Urinary bladder (tissue), 4 donors: ENCODE results near the gene UBTD2. TPM values are rescaled to one million over a fixed set of nuclear protein-coding genes. Genes with fewer than 3 reads are reported as not detected.
A peak's percentile ranks its signal among the peaks of the same experiment; 100 is the strongest.
"Not testable (repeated sequence)": the region's sequence is repeated elsewhere in the genome, so short reads cannot be mapped to it uniquely, and the experiment has no call there.

Experiments used
- DNase-seq: peaks from one replicate; pipeline ENCODE4 v3.0.0-alpha.2; 2015; ENCODE audit errors: extremely low spot score
- H3K27ac ChIP-seq: one replicate; pipeline ENCODE4 v1.5.1; 2013; ENCODE audit warnings: low read depth, mild to moderate bottlenecking, moderate library complexity
- H3K36me3 ChIP-seq: one replicate; pipeline ENCODE4 v1.6.1; 2013; ENCODE audit warnings: mild to moderate bottlenecking, moderate library complexity; ENCODE audit not compliant: insufficient read depth
- H3K4me1 ChIP-seq: one replicate; pipeline ENCODE4 v1.6.1; 2013; ENCODE audit warnings: mild to moderate bottlenecking, moderate library complexity; ENCODE audit not compliant: insufficient read depth
- H3K4me3 ChIP-seq: one replicate; pipeline ENCODE4 v1.5.1; 2013; ENCODE audit warnings: low read depth, low read length
- WGBS: extraction: QIAGEN DNeasy Blood & Tissue Kit; methylation state at CpG from one replicate; pipeline ENCODE4 v1.1.7; 2013; 5-methylcytosine and 5-hydroxymethylcytosine counted together
- polyA plus RNA-seq: library from polyadenylated mRNA; stranded (reverse); fragments of 200-250 nt; gene quantifications from one replicate; pipeline ENCODE4 v1.2.3, GENCODE V29; 2013
- total RNA-seq: library from RNA; depleted of rRNA; stranded (reverse); fragments of >200 nt; gene quantifications from one replicate; pipeline ENCODE4 v1.2.3, GENCODE V29; 2014
- donor health status: healthy with polysubstance abuse.
- donor health status: healthy.

Gene UBTD2, protein sequence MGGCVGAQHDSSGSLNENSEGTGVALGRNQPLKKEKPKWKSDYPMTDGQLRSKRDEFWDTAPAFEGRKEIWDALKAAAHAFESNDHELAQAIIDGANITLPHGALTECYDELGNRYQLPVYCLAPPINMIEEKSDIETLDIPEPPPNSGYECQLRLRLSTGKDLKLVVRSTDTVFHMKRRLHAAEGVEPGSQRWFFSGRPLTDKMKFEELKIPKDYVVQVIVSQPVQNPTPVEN
- total RNA-seq (91.8 TPM), polyA plus RNA-seq (15.5 TPM)

- under 1% methylated on average over 87 of the region's 87 CpGs for WGBS
- H3K4me3 ChIP-seq: peak within 1 kb of the TSS; percentile 93
Measured at GRCh38 chr5:172283020-172283861, at the start of gene UBTD2. TSS of gene UBTD2 (minus strand) at chr5:172283764. CDS start at chr5:172283665, 99 bp downstream.

GRCh38 chr5:172326901-172327300 is 43.3 kb upstream of the UBTD2 start:
- WGBS: 86% methylated on average over 13 of the region's 13 CpGs
- not testable (repeated sequence) for H3K27ac ChIP-seq, H3K36me3 ChIP-seq, H3K4me1 ChIP-seq, H3K4me3 ChIP-seq, DNase-seq

More at GRCh38 chr5:172283020-172283861, at the start of gene UBTD2:
- H3K27ac ChIP-seq: peak within 1 kb of the TSS; percentile 98
- no peak for DNase-seq
- H3K4me1 ChIP-seq: no peaks in the 10 kb centered on the region
- no peaks in the 10 kb centered on the region for H3K36me3 ChIP-seq

- Histone ChIP-seq H3K4me1 (no peaks in the 10 kb centered on the region), H3K4me3 (no peak overlapping the region), H3K27ac (no peak overlapping the region), H3K36me3 (no peaks in the 10 kb centered on the region)
- no peak for DNase-seq
- WGBS: 87% methylated on average over 9 of the region's 9 CpGs
Measured at GRCh38 chr5:172325452-172325851, 41.9 kb upstream of the UBTD2 start.

- Histone ChIP-seq H3K36me3 (no peaks in the 10 kb centered on the region), H3K27ac (no peak overlapping the region), H3K4me1 (no peaks in the 10 kb centered on the region), H3K4me3 (no peak overlapping the region)
- no peak for DNase-seq
- WGBS: 79% methylated on average over 9 of the region's 9 CpGs
Measured at GRCh38 chr5:172322028-172322965, 38.7 kb upstream of the UBTD2 start.

DNA sequence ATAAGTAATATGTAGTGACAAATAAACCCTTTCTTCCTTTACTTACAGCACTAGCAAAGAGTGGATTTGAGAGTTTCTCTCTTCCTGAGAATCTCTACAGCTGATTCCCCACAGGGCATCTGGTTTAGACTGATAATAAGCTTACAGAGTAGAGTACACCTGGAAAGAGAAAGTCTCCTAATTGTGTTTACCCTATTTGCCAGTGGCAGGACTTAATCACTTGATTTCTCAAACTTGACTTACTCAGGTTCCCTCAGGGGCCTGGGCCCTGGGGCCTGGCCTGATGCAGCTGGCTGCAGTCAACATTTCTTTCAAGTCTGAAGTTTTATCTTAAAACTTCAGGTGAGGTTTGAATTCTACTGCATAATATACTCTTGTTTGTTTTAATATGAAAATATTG is 38.0 kb upstream of the UBTD2 start:
- Histone ChIP-seq H3K4me3 (no peak overlapping the region), H3K4me1 (no peaks in the 10 kb centered on the region), H3K36me3 (no peaks in the 10 kb centered on the region), H3K27ac (no peak overlapping the region)
- DNase-seq: no peak

DNA sequence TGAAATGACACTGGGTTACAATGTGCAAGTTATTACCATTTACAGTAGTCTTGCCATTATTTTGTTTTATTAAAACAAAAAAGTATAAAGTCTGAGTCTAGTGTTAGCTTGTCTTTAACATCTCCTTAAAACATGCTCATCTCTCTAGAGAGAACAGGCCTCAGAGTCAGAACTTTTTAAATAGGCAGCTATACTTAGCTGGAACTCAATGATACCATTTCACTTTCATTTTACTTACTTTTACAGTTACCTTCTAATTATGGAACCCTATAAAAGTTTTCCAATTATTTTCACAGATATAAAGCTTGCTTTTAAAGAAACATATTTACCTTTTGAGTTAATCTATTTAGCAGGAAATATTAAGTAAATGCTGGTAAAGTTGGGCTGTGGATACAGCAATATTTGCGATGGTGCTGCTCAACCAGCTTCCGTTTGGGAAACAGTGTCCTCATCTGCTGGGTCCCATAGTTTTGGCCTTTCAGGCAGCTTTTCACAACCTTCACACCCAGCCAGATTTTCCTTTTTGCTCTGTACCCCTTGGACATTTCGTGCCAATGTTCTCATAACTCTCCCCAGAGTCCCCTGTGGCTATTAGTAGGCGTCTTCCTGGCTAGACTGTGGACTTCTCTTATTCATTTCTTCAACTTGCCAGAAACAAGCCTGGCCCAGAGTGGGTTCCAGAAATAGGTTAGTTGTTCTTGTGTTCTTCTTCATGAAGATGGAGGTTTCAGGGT is 36.3 kb upstream of the UBTD2 start:
- H3K4me3 ChIP-seq: no peak overlapping the region
- no peak for DNase-seq
- no peak overlapping the region for H3K27ac ChIP-seq
- no peaks in the 10 kb centered on the region for H3K36me3 ChIP-seq
- no peaks in the 10 kb centered on the region for H3K4me1 ChIP-seq
- WGBS: 87% methylated on average over 4 of the region's 4 CpGs

DNA sequence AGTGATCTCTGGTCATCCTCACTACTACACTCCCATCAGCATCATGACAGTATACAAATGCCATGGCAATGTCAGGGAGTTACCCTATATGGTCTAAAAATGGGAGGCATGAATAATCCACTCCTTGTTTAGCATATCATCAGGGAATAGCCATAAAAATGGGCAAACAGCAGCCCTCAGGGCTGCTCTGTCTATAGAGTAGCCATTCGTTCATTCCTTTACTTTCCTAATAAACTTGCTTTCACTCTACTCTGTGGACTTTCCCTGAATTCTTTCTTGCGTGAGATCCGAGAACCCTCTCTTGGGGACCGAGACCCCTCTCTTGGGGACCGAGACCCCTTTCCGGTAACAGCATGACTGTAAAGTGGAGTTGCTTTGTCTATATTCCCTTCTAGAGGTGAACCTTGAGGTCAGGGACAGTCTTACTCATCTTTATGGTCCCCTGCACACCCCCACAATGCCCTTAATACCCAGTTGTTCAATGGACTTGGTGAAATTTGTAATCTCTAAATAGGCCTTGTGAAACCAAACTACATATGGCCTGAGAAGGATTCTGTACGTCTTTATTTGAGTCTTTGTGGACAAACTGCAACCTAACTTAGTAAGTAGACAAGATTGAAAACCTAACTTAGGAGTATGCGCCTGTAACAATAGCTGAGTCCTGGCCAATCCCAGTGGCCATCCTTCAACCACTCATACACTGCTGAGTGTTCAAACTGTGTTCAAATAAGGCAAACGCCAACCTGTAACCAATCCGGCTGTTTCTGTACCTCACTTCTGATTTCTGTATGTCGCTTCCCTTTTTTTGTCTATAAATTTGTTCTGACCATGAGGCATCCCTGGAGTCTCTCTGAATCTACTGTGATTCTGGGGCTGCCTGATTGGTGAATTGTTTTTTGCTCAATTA is 32.3 kb upstream of the UBTD2 start:
- Histone ChIP-seq H3K36me3 (no peaks in the 10 kb centered on the region), H3K4me3 (no peak overlapping the region), H3K4me1 (no peaks in the 10 kb centered on the region), H3K27ac (no peak overlapping the region)
- WGBS: 95% methylated on average over 11 of the region's 11 CpGs
- DNase-seq: no peak

DNA sequence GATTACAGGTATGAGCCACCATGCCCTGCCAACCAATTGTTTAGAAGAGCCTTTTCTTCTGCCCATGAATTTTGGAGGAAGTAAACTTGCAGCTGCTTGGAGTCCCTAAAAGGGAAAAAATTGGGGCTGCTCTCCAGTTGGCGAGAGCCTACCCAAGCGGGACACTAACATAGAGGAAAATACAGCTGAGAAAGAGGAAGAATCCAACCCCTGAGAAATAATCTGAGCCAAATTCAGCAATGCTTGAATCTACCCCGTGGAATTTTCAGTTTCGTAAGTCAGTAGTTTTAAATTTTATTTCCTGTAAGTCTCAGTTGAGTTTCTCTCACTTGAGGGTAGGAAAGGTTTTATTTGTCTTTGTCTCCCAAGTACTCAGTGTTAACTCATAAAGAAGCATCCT is 30.4 kb upstream of the UBTD2 start:
- 84% methylated on average over 4 of the region's 4 CpGs for whole genome bisulfite sequencing
- no peak for DNase-seq
- Histone ChIP-seq H3K27ac (no peak overlapping the region), H3K4me3 (no peak overlapping the region), H3K4me1 (no peaks in the 10 kb centered on the region), H3K36me3 (no peaks in the 10 kb centered on the region)

DNA sequence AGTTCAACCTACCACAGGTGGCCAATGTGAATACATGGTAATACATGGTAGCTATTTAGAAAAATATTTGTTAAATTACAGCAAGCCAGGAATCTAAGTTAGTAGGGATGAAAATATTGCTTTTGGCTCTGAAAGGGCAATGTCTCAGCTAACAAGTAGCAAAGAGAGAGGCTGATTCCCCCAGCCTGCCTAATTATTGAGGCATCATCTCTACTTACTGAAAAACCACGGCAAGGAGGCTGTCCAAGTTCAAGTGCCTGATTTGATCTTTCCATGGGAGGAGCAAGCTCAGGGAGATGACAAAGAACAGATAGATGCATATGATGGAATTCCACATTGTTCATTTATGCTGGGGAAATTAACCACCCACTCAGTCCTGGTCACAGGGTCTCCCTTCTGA is 28.7 kb upstream of the UBTD2 start:
- Histone ChIP-seq H3K27ac (no peak overlapping the region), H3K4me1 (no peaks in the 10 kb centered on the region), H3K4me3 (no peak overlapping the region), H3K36me3 (no peaks in the 10 kb centered on the region)
- no peak for DNase-seq
- WGBS: 62% methylated on average over 1 of the region's 1 CpG

GRCh38 chr5:172311605-172312004 is 28.0 kb upstream of the UBTD2 start:
- H3K27ac ChIP-seq: no peak overlapping the region
- 84% methylated on average over 4 of the region's 4 CpGs for WGBS
- no peak for DNase-seq
- H3K4me3 ChIP-seq: no peak overlapping the region
- H3K4me1 ChIP-seq: no peaks in the 10 kb centered on the region
- no peaks in the 10 kb centered on the region for H3K36me3 ChIP-seq

GRCh38 chr5:172311026-172311425 is 27.5 kb upstream of the UBTD2 start:
- no peak overlapping the region for H3K27ac ChIP-seq
- WGBS: 96% methylated on average over 7 of the region's 7 CpGs
- H3K4me3 ChIP-seq: no peak overlapping the region
- H3K4me1 ChIP-seq: no peaks in the 10 kb centered on the region
- DNase-seq: no peak
- H3K36me3 ChIP-seq: no peaks in the 10 kb centered on the region

- Histone ChIP-seq H3K36me3 (peaks cover 2% of the 10 kb centered on the region), H3K27ac (no peak overlapping the region), H3K4me1 (no peaks in the 10 kb centered on the region), H3K4me3 (no peak overlapping the region)
- DNase-seq: no peak
- 89% methylated on average over 2 of the region's 2 CpGs for WGBS
Measured at GRCh38 chr5:172305380-172305779, 21.8 kb upstream of the UBTD2 start.
